H9 (cell line): ENCODE data around the gene ZFYVE28. TPM values are rescaled to one million over a fixed set of nuclear protein-coding genes. Genes with fewer than 3 reads are reported as not detected.

ENCODE experiments used
- DNase-seq: peaks from one replicate; pipeline ENCODE4 v3.0.0-alpha.2; 2017
- H2AFZ ChIP-seq: one replicate; pipeline ENCODE4 v1.6.1; 2013; ENCODE audit warnings: mild to moderate bottlenecking, low read length, control low read depth, moderate library complexity
- H2AK5ac ChIP-seq: 2 replicates; pipeline ENCODE4 v1.6.1; 2013; ENCODE audit warnings: low read length, control low read depth, mixed read lengths; ENCODE audit not compliant: insufficient read length
- H2BK120ac ChIP-seq: one replicate; pipeline ENCODE4 v1.6.1; 2013; ENCODE audit warnings: low read depth, mild to moderate bottlenecking, low read length, control low read depth, inconsistent platforms; ENCODE audit not compliant: poor library complexity, severe bottlenecking
- H2BK12ac ChIP-seq: 2 replicates; pipeline ENCODE4 v1.6.1; 2013; ENCODE audit warnings: low read length, control low read depth, mixed read lengths, low read depth; ENCODE audit not compliant: insufficient read length
- H2BK15ac ChIP-seq: 2 replicates; pipeline ENCODE4 v1.6.1; 2013; ENCODE audit warnings: low read depth, low read length, control low read depth
- H2BK20ac ChIP-seq: one replicate; pipeline ENCODE4 v1.6.1; 2013; ENCODE audit warnings: low read depth, mild to moderate bottlenecking, low read length, control low read depth, inconsistent platforms; ENCODE audit not compliant: poor library complexity, severe bottlenecking
- H2BK5ac ChIP-seq: 2 replicates; pipeline ENCODE4 v1.6.1; 2013; ENCODE audit warnings: low read length, control low read depth, mixed read lengths; ENCODE audit not compliant: insufficient read length
- H3K14ac ChIP-seq: 2 replicates; pipeline ENCODE4 v1.6.1; 2013; ENCODE audit warnings: low read length, control low read depth; ENCODE audit not compliant: insufficient read depth
- H3K18ac ChIP-seq: 2 replicates; pipeline ENCODE4 v1.6.1; 2013; ENCODE audit warnings: low read depth, mild to moderate bottlenecking, mixed read lengths, low read length, control low read depth; ENCODE audit not compliant: insufficient read length
- H3K23ac ChIP-seq: 2 replicates; pipeline ENCODE4 v1.6.1; 2013; ENCODE audit warnings: low read length, control low read depth, mixed read lengths, low read depth; ENCODE audit not compliant: insufficient read length
- H3K23me2 ChIP-seq: 2 replicates; pipeline ENCODE4 v1.6.1; 2013; ENCODE audit warnings: low read depth, mild to moderate bottlenecking, mixed read lengths, low read length, control low read depth; ENCODE audit not compliant: insufficient read length, poor library complexity, severe bottlenecking
- H3K27ac ChIP-seq: 2 replicates; pipeline ENCODE4 v1.5.1; 2013; ENCODE audit warnings: low read length, control low read depth, mixed read lengths, low read depth; ENCODE audit not compliant: insufficient read length
- H3K27me3 ChIP-seq: 2 replicates; pipeline ENCODE4 v1.6.1; 2013; ENCODE audit warnings: low read length, control low read depth, inconsistent platforms; ENCODE audit not compliant: insufficient read depth
- H3K4ac ChIP-seq: 2 replicates; pipeline ENCODE4 v1.6.1; 2013; ENCODE audit warnings: low read depth, mild to moderate bottlenecking, control low read depth, inconsistent platforms, low read length, moderate library complexity
- H3K4me1 ChIP-seq: 2 replicates; pipeline ENCODE4 v1.6.1; 2013; ENCODE audit warnings: low read length, control low read depth, inconsistent platforms; ENCODE audit not compliant: insufficient read depth
- H3K4me2 ChIP-seq: 2 replicates; pipeline ENCODE4 v1.6.1; 2013; ENCODE audit warnings: low read length, control low read depth, mixed read lengths; ENCODE audit not compliant: insufficient read length, insufficient read depth
- H3K56ac ChIP-seq: 2 replicates; pipeline ENCODE4 v1.6.1; 2013; ENCODE audit warnings: low read depth, mild to moderate bottlenecking, mixed read lengths, low read length, control low read depth; ENCODE audit not compliant: insufficient read length
- H3K79me1 ChIP-seq: 2 replicates; pipeline ENCODE4 v1.6.1; 2013; ENCODE audit warnings: low read depth, mild to moderate bottlenecking, moderate library complexity, low read length, control low read depth, inconsistent platforms; ENCODE audit not compliant: insufficient read depth, poor library complexity, severe bottlenecking
- H3K79me2 ChIP-seq: 2 replicates; pipeline ENCODE4 v1.6.1; 2013; ENCODE audit warnings: low read length, control low read depth, inconsistent platforms; ENCODE audit not compliant: insufficient read depth
- H3K9ac ChIP-seq: 2 replicates; pipeline ENCODE4 v1.6.1; 2013; ENCODE audit warnings: low read length, control low read depth, mixed read lengths; ENCODE audit not compliant: insufficient read length; ENCODE audit errors: extremely low read depth
- H3K9me3 ChIP-seq: one replicate; pipeline ENCODE4 v1.6.1; 2013; ENCODE audit warnings: low read depth, low read length, inconsistent platforms; ENCODE audit not compliant: control insufficient read depth
- H3T11ph ChIP-seq: one replicate; pipeline ENCODE4 v1.6.1; 2013; ENCODE audit warnings: mild to moderate bottlenecking, low read length, control low read depth, inconsistent platforms
- H4K20me1 ChIP-seq: one replicate; pipeline ENCODE4 v1.6.1; 2013; ENCODE audit not compliant: control insufficient read depth, insufficient read length, insufficient read depth
- H4K5ac ChIP-seq: 2 replicates; pipeline ENCODE4 v1.6.1; 2013; ENCODE audit warnings: low read depth, mild to moderate bottlenecking, mixed read lengths, low read length, control low read depth; ENCODE audit not compliant: insufficient read length
- H4K8ac ChIP-seq: replicated peaks from 2 replicates; pipeline ENCODE4 v1.6.1; 2013; ENCODE audit warnings: low read length, control low read depth, mixed read lengths, low read depth; ENCODE audit not compliant: insufficient read length
- H4K91ac ChIP-seq: 2 replicates; pipeline ENCODE4 v1.6.1; 2013; ENCODE audit warnings: low read depth, mild to moderate bottlenecking, moderate library complexity, mixed read lengths, low read length, control low read depth; ENCODE audit not compliant: insufficient read length
- H3K27ac Mint-ChIP-seq, 3 experiments: 2 replicates in 2 of 3; 3 replicates in 1 of 3; pipeline ENCODE4 v1.8.0; 2020 to 2021; ENCODE audit warnings: mixed read lengths in 3 of 3, mild to moderate bottlenecking in 1 of 3, moderate library complexity in 1 of 3
- H3K27me3 Mint-ChIP-seq: 2 replicates; pipeline ENCODE4 v1.8.0; 2021; ENCODE audit warnings: low read depth, mild to moderate bottlenecking, moderate library complexity, mixed read lengths
- H3K36me3 Mint-ChIP-seq, 3 experiments: 2 replicates in 2 of 3; 3 replicates in 1 of 3; pipeline ENCODE4 v1.8.0; 2020 to 2021; ENCODE audit warnings: low read depth in 3 of 3, mixed read lengths in 3 of 3; ENCODE audit not compliant: insufficient read depth in 1 of 3
- H3K4me1 Mint-ChIP-seq, 2 experiments: 2 replicates each; pipeline ENCODE4 v1.8.0; 2020; ENCODE audit warnings: mixed read lengths in 2 of 2
- H3K4me3 Mint-ChIP-seq, 2 experiments: 2 replicates in 1 of 2; 3 replicates in 1 of 2; pipeline ENCODE4 v1.8.0; 2020 to 2021; ENCODE audit warnings: mild to moderate bottlenecking in 2 of 2, mixed read lengths in 2 of 2, moderate library complexity in 1 of 2
- H3K9me3 Mint-ChIP-seq, 2 experiments: 2 replicates in 1 of 2; 3 replicates in 1 of 2; pipeline ENCODE4 v1.8.0; 2020; ENCODE audit warnings: mild to moderate bottlenecking in 2 of 2, mixed read lengths in 2 of 2, moderate library complexity in 1 of 2
- CTCF ChIP-seq: fragments of 200-600 bp; sonication (generic); conservative IDR thresholded peaks from 3 replicates; pipeline ENCODE4 v1.8.0; 2021; ENCODE audit warnings: antibody characterized with exemption, mild to moderate bottlenecking
- WGBS: extraction: QIAGEN DNeasy Blood & Tissue Kit; methylation state at CpG from one replicate; pipeline ENCODE4 v1.1.7; 2013; ENCODE audit warnings: missing lambda C conversion rate, low lambda C conversion rate, mixed read lengths; ENCODE audit not compliant: insufficient read length; ENCODE audit errors: extremely low coverage; 5-methylcytosine and 5-hydroxymethylcytosine counted together
- total RNA-seq: library from RNA; stranded (reverse); gene quantifications from 2 replicates; pipeline ENCODE4 v1.2.1, GENCODE V29; 2021

Gene ZFYVE28
- total RNA-seq, 1 experiment from 2014 or later, result 0.98 TPM

GRCh38 chr4:2408976-2409375, 9.5 kb downstream of the ZFYVE28 start:
- Mint-ChIP-seq H3K36me3 (no peaks in the 10 kb centered on the region; a peak in 1 of 7 replicates), H3K4me1 (peaks cover 30 to 42% of the 10 kb centered on the region in 2 experiments), H3K9me3 (no peaks in the 10 kb centered on the region), H3K27ac (peak overlapping the region in 1 of 3 experiments; percentile 52; a peak in 2 of 7 replicates), H3K27me3 (peaks cover 11% of the 10 kb centered on the region), H3K4me3 (no peak overlapping the region)
- H3K27me3 ChIP-seq, result no peaks in the 10 kb centered on the region
- H2BK15ac ChIP-seq, result no peak overlapping the region
- H2BK5ac ChIP-seq, result no peak overlapping the region
- no peak overlapping the region for H3K9ac ChIP-seq
- no peak for TF ChIP-seq CTCF
- H3K9me3 ChIP-seq, result no peaks in the 10 kb centered on the region
- H2BK12ac ChIP-seq, result no peak overlapping the region
- H2BK120ac ChIP-seq, result no peak overlapping the region
- H4K20me1 ChIP-seq, result peaks cover 3% of the 10 kb centered on the region
- H3K23me2 ChIP-seq, result peaks cover 13% of the 10 kb centered on the region
- H3K79me1 ChIP-seq, result no peaks in the 10 kb centered on the region
- no peak overlapping the region for H3K4ac ChIP-seq
- no peak overlapping the region for H3K27ac ChIP-seq
- H2AFZ ChIP-seq, result no peak overlapping the region
- no peak overlapping the region for H4K91ac ChIP-seq
- no peak overlapping the region for H3T11ph ChIP-seq
- H3K4me2 ChIP-seq, result no peak overlapping the region
- WGBS, result no CpG with 5 or more reads among the region's 10 CpGs
- no peak overlapping the region for H2BK20ac ChIP-seq
- no peak for DNase-seq
- H4K8ac ChIP-seq, result no peak overlapping the region
- no peak overlapping the region for H3K56ac ChIP-seq
- H3K79me2 ChIP-seq, result no peaks in the 10 kb centered on the region
- no peak overlapping the region for H2AK5ac ChIP-seq
- H4K5ac ChIP-seq, result no peak overlapping the region
- H3K4me1 ChIP-seq, result peaks cover 3% of the 10 kb centered on the region; the same call in 1 of the 2 replicates
- no peak overlapping the region for H3K18ac ChIP-seq
- no peak overlapping the region for H3K23ac ChIP-seq
- no peak overlapping the region; the same call in 1 of the 2 replicates for H3K14ac ChIP-seq
